Prostate gland (tissue), 2 donors: ENCODE measurements around the gene DIP2B.

ENCODE experiments used
- CTCF ChIP-seq, 4 experiments: fragments of 200-600 bp in 2 of 4; fragments of 450-650 bp in 2 of 4; sonication (generic) in 2 of 4; IDR thresholded peaks; 1 replicate in 3 of 4; 2 replicates in 1 of 4; pipeline ENCODE4 v1.5.1; 2016 to 2019; ENCODE audit warnings: antibody characterized with exemption in 4 of 4, mild to moderate bottlenecking in 2 of 4, moderate library complexity in 2 of 4
- POLR2A ChIP-seq: fragments of 450-650 bp; IDR thresholded peaks from one replicate; pipeline ENCODE4 v1.6.1; 2016; ENCODE audit warnings: antibody characterized with exemption, mild to moderate bottlenecking

- TF ChIP-seq CTCF (IDR thresholded peaks at IDR 0.05): no peak
- TF ChIP-seq POLR2A: no peak
Observed at GRCh38 chr12:50708631-50709030, 203.8 kb downstream of the DIP2B start.
